A673 (cell line): ENCODE results near the gene MACROD1.

Experiments
- EZH2 ChIP-seq: fragments of 200-600 bp; sonication (generic); IDR thresholded peaks from 2 replicates; pipeline ENCODE4 v1.6.1; 2017; ENCODE audit warnings: borderline replicate concordance, low read depth, mild to moderate bottlenecking, mixed read lengths, antibody characterized with exemption, low read length; ENCODE audit not compliant: poor library complexity, severe bottlenecking
- TF ChIP-seq, protein P1 (sequence below): fragments of 300-800, 200-600 bp; sonication (generic); conservative IDR thresholded peaks from 2 replicates; pipeline ENCODE4 v1.5.1; 2017; ENCODE audit warnings: low read depth, mild to moderate bottlenecking, antibody characterized with exemption, low read length, moderate library complexity, mixed read lengths

DNA sequence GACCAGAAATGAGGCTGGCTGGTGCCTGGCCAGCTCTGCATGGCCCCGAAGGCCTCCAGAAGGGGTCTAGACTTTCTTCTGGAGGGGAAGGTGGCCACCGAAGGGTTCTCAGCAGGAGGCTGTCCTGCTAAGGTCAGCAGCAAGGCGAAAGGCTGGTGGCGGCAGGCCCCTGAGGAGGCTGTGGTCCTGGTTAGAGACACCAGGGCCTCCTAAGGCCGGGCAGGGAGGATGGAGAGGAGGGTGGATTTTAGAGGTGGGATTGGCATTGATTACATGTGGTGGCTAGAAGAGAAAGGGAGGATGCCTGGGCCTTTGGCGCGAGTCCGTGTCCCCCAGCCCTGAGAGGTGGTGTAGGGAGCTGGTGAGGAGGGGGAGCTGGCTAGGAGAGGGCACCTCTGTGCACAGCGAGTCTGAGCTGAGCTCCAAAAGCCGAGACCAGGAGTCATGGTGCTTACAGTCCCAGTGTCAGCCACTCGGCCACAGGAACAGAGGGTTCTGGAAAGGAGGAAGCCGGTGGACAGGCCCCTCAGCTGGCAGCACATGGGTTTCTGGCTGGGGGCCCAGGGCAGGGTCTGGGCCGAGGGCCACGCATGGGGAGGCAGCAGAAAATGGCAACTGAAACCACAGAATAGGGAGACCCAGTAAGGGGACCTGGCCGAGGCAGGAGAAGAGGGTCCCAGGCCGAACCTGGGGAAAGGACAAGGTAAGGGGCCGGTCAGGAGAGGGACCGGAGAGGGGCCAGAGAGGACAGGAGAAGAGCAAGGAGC is 43.1 kb upstream of the MACROD1 start:
- TF ChIP-seq, protein P1, sequence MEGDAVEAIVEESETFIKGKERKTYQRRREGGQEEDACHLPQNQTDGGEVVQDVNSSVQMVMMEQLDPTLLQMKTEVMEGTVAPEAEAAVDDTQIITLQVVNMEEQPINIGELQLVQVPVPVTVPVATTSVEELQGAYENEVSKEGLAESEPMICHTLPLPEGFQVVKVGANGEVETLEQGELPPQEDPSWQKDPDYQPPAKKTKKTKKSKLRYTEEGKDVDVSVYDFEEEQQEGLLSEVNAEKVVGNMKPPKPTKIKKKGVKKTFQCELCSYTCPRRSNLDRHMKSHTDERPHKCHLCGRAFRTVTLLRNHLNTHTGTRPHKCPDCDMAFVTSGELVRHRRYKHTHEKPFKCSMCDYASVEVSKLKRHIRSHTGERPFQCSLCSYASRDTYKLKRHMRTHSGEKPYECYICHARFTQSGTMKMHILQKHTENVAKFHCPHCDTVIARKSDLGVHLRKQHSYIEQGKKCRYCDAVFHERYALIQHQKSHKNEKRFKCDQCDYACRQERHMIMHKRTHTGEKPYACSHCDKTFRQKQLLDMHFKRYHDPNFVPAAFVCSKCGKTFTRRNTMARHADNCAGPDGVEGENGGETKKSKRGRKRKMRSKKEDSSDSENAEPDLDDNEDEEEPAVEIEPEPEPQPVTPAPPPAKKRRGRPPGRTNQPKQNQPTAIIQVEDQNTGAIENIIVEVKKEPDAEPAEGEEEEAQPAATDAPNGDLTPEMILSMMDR, result no peak
- no peak for TF ChIP-seq EZH2
